Ovary (tissue), 9 donors: Measurements from ENCODE around the gene SLC16A12. TPM values are rescaled to one million over a fixed set of nuclear protein-coding genes. Genes with fewer than 3 reads are reported as not detected.

Source experiments
- DNase-seq, 5 donors: peaks; one replicate each; pipeline ENCODE4 v3.0.0-alpha.2; 2019 to 2020
- H3K27ac ChIP-seq, 2 donors: fragments of 200-600 bp; one replicate each; pipeline versions ENCODE4 v1.5.1 to v1.8.0; 2019 to 2022
- H3K27me3 ChIP-seq: fragments of 200-600 bp; one replicate; pipeline ENCODE4 v1.8.0; 2022
- H3K36me3 ChIP-seq: fragments of 200-600 bp; sonication (generic); one replicate; pipeline ENCODE4 v1.5.1; 2019
- H3K4me1 ChIP-seq: one replicate; pipeline ENCODE4 v1.8.1; 2013; ENCODE audit warnings: mild to moderate bottlenecking, moderate library complexity; ENCODE audit not compliant: insufficient read depth
- H3K4me3 ChIP-seq: fragments of 200-600 bp; sonication (generic); one replicate; pipeline ENCODE4 v1.5.1; 2017
- H3K9me3 ChIP-seq, 2 donors: fragments of 200-600 bp in 1 of 2; sonication (generic) in 1 of 2; one replicate each; pipeline versions ENCODE4 v1.5.1 to v1.8.1; 2013 to 2019; ENCODE audit warnings: mild to moderate bottlenecking in 1 of 2, moderate library complexity in 1 of 2
- EP300 ChIP-seq: sonication (generic); formaldehyde crosslinking; IDR thresholded peaks from one replicate; pipeline ENCODE4 v1.6.1; 2017; ENCODE audit warnings: antibody characterized with exemption
- POLR2A ChIP-seq: fragments of 450-650 bp; IDR thresholded peaks from one replicate; pipeline ENCODE4 v1.6.1; 2017; ENCODE audit warnings: antibody characterized with exemption, mild to moderate bottlenecking, moderate library complexity
- WGBS, 3 donors: extraction: QIAGEN DNeasy Blood & Tissue Kit in 1 of 3; methylation state at CpG; one replicate each; pipeline versions ENCODE4 v1.1.5 to v1.1.7; 2013 to 2017; 5-methylcytosine and 5-hydroxymethylcytosine counted together
- intact Hi-C, 4 donors: fragments of 100-400 bp; cut with DNase I; formaldehyde crosslinking; loops; one replicate each; pipeline versions ENCODE4 v1.11.0 to v1.15.1; 2022 to 2023
- polyA plus RNA-seq, 2 donors: library from polyadenylated mRNA; stranded (reverse); fragments of 200-250 nt in 1 of 2; fragments of 350-450 nt in 1 of 2; fragmentation: Illumina TruSeq in 1 of 2; extraction: RNeasy Lipid Tissue Mini Kit (QIAGEN cat#74804) in 1 of 2; gene quantifications; one replicate each; pipeline ENCODE4 v1.2.3, GENCODE V29; 2013 to 2014
- total RNA-seq, 7 donors: library from RNA; depleted of rRNA in 2 of 7; stranded (reverse); fragments of >200 nt in 2 of 7; fragmentation: NEBNext Ultra II Directional in 3 of 7; extraction: Animal tissue kit (Norgen Biotek cat#: 25700) in 3 of 7; gene quantifications; one replicate each; pipeline versions ENCODE4 v1.1.0 to v1.2.4, GENCODE V29; 2016 to 2023
- TF ChIP-seq, protein P1 (sequence below), 3 donors: fragments of 450-650 bp in 2 of 3; fragments of 200-600 bp in 1 of 3; IDR thresholded peaks; one replicate each; pipeline versions ENCODE4 v1.5.1 to v1.8.0; 2016 to 2022; ENCODE audit warnings: antibody characterized with exemption in 3 of 3, mild to moderate bottlenecking in 1 of 3
- donor health status: DM: no; HTN: no; CAD: no; lungs with moderate emphysema.
- donor health status: DM: no; HTN: no; CAD: no.
- donor health status: Bipolar disorder and iron deficiency.
- donor health status: DM: yes; HTN: yes; CAD: no.
- donor health status: DM: no; HTN: no; CAD: no.
- donor health status: DM: yes; HTN: yes; CAD: no.

SLC16A12 gene
- total and polyA plus RNA-seq, 9 donors, result 0.05 to 4.7 (median 1.1) TPM

DNA sequence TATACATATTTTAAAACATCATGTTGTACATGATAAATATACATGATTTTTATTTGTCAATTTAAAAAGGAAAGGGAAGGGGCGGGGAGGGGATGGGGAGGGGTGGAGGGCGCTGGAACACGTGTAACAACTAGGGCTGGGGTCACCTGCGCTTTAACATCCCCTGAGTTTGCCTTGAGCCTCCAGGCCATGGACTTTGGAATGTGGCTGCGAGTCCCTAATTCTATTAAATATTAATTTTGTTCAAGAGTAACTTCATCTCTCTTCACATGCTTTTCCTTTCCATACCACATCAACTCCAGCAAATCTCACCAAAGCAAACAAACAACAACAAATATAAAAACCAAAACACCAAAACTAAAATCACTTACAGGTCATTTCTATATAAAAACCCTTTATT is 110.4 kb downstream of the SLC16A12 start:
- TF ChIP-seq EP300 (no peak), POLR2A (no peak)
- TF ChIP-seq, protein P1, sequence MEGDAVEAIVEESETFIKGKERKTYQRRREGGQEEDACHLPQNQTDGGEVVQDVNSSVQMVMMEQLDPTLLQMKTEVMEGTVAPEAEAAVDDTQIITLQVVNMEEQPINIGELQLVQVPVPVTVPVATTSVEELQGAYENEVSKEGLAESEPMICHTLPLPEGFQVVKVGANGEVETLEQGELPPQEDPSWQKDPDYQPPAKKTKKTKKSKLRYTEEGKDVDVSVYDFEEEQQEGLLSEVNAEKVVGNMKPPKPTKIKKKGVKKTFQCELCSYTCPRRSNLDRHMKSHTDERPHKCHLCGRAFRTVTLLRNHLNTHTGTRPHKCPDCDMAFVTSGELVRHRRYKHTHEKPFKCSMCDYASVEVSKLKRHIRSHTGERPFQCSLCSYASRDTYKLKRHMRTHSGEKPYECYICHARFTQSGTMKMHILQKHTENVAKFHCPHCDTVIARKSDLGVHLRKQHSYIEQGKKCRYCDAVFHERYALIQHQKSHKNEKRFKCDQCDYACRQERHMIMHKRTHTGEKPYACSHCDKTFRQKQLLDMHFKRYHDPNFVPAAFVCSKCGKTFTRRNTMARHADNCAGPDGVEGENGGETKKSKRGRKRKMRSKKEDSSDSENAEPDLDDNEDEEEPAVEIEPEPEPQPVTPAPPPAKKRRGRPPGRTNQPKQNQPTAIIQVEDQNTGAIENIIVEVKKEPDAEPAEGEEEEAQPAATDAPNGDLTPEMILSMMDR (IDR thresholded peaks at IDR 0.05), result no peak
- no peak for DNase-seq
- H3K4me1 ChIP-seq, result no peaks in the 10 kb centered on the region
- H3K36me3 ChIP-seq, result no peaks in the 10 kb centered on the region
- 81 to 87% (median 83%) methylated on average over 5 of the region's 5 CpGs for whole genome bisulfite sequencing, 3 donors
- intact Hi-C loops, result loop anchor here in 3 of 4 donors (5.0 kb wide), 2 partner anchors 132 to 137 kb away; no protein-coding TSS in a partner anchor
- no peaks in the 10 kb centered on the region for H3K9me3 ChIP-seq
- no peak overlapping the region for H3K4me3 ChIP-seq
- H3K27me3 ChIP-seq, result no peaks in the 10 kb centered on the region
- H3K27ac ChIP-seq, result no peak overlapping the region

DNA sequence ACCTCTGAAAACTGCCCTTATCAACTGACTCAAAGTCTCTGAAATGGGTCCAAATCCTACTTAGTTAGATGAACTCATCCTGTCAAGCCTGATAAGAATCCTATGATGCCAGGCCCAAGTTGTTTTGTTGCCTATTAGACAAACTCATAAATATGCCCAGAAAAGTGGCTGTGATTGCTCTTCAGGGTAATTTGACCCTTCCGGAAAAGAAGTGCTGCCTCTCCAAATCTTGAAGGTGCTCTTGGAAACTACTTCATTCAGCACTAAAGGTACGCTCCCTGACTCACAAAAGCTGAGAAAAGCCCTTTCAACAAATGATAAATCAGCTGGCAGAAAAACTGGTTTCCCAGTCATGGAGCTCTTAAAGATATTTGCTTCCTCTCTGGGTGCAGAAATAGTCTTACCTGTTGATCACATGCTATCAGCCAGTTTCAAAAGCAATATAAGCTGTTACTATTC is 114.3 kb downstream of the SLC16A12 start:
- Histone ChIP-seq H3K9me3 (no peaks in the 10 kb centered on the region), H3K27ac (no peak overlapping the region), H3K4me3 (no peak overlapping the region), H3K27me3 (no peaks in the 10 kb centered on the region), H3K4me1 (peaks cover 4% of the 10 kb centered on the region), H3K36me3 (no peaks in the 10 kb centered on the region)
- 84 to 100% (median 97%) methylated on average over 2 of the region's 2 CpGs for WGBS, 3 donors
- TF ChIP-seq EP300 (no peak), POLR2A (no peak)
- TF ChIP-seq, protein P1 (IDR thresholded peaks at IDR 0.05), result no peak
- intact Hi-C loops, result no loop called here
- no peak for DNase-seq

DNA sequence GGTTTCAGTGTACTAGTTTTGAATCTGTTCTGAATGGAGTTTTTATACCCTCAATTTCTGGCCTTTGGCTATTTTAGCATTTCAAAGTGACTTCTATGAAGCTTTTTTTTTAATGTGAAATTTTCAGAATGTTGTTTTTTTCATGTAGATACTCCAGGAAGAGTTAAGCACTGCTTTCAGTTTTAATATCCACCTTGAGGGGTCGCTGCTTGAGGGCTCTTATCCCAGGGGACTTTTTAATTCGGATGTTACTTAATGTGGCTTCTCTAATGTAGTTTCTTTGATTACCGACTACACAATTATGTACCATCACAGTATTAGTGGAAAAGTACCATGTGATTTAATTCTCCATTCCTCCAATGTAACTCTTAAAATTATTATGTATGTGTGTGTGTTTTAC is 115.8 kb downstream of the SLC16A12 start:
- Histone ChIP-seq H3K9me3 (no peaks in the 10 kb centered on the region), H3K4me3 (no peak overlapping the region), H3K27me3 (no peaks in the 10 kb centered on the region), H3K27ac (peak overlapping the region in 1 of 2 donors; percentile 6), H3K36me3 (no peaks in the 10 kb centered on the region), H3K4me1 (peaks cover 9% of the 10 kb centered on the region)
- no peak for DNase-seq
- intact Hi-C loops, result no loop called here
- TF ChIP-seq, protein P1 (IDR thresholded peaks at IDR 0.05), result no peak
- TF ChIP-seq EP300 (no peak), POLR2A (no peak)
- 48 to 55% (median 49%) methylated on average over 3 of the region's 3 CpGs for WGBS, 3 donors

DNA sequence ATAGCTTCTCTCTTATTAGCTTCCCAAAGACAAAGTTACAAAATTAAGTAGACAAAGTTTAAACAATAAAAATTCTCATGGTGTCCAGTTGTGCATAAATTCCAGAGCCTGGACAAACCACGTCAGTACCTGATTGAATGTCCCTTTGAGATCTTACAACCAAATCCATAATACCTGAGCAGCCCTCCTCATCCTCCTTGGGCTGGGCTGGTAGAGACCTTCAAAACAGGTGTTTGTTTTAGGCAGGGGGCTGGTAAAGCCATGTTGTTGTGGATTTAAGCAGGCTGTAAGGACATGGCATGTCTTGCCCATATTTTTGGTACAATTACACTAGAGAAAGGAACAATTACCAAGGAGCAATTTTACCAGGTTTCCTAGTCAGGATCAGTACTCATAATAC is 118.9 kb downstream of the SLC16A12 start:
- DNase-seq, result no peak
- Histone ChIP-seq H3K27ac (no peak overlapping the region), H3K9me3 (no peaks in the 10 kb centered on the region), H3K4me1 (peaks cover 9% of the 10 kb centered on the region), H3K36me3 (no peaks in the 10 kb centered on the region), H3K27me3 (no peaks in the 10 kb centered on the region), H3K4me3 (no peak overlapping the region)
- TF ChIP-seq POLR2A (no peak), EP300 (no peak)
- TF ChIP-seq, protein P1 (IDR thresholded peaks at IDR 0.05), result no peak
- intact Hi-C loops, result no loop called here
- 75 to 97% (median 91%) methylated on average over 1 of the region's 1 CpG for WGBS, 3 donors
